Measurements from ENCODE around the gene CRYBA2.

The CRYBA2 gene

DNA sequence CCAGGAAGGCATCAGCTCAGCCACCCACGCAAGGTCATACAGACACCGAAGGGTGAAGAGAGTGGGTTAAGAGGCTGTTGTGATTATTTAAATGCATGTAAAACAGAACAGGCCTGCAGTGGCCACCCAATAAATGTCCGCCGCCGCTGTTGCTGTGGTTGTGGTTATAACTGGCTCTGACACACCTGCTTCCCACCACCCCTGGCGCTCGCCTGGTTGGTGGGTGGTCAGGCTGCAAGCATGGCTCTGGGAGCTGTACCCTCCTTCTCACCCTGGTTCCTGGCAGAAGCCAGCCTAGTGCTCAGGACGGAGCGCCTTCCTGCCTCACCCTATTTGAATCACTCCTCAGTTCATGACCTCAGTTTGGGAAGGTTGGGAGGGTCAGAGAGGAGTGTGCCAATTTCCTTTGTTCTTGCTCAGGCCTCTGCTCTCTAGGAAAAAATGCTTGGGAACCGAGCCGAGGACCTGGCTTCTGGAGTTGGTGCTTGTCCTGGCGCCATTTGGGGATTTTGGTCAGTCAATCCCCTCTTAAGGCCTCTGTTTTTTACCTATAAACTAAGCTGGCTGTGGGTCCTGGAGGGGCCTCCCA, 5.3 kb upstream of the CRYBA2 start:
- no peak for DNase-seq

DNA sequence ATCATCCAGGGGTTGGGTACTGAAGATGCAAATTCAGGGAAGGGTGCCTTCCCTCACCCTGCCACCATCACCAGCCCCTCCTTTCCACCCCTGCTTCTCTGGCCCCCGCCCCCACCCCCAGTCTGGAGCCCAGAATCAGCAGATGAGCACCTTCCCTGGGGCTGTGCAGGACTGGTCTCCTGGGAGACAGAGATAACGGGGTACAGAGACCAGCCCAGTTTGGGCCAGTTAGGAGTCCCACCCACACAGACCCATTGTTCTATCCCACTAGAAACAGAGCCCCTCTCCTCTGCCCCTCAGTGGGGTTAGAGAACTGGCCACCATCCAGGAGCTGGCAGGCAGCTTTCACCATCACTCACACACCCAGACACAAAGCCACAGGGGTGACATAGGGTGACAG, 4.5 kb upstream of the CRYBA2 start:
- no peak for DNase-seq

DNA sequence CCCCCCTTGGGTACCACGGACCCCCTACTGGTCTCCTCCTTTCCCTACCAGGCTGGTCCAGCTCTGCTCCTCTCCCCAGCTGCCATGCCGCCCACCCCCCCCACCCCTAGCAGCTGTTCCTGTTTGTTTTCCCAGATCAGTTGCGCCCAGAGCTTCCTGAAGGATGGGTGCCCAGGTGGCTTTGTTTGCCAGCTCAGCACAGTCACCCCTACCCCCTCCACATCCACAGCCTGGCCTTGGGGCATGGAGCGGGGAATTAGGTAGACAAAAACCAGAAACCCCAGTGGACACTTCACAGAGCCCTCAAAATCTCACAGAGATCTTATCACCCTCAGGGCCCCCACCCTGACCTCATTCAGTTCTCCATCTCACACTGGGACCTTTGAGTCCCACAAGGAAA, 3.7 kb upstream of the CRYBA2 start:
- no peak for DNase-seq

DNA sequence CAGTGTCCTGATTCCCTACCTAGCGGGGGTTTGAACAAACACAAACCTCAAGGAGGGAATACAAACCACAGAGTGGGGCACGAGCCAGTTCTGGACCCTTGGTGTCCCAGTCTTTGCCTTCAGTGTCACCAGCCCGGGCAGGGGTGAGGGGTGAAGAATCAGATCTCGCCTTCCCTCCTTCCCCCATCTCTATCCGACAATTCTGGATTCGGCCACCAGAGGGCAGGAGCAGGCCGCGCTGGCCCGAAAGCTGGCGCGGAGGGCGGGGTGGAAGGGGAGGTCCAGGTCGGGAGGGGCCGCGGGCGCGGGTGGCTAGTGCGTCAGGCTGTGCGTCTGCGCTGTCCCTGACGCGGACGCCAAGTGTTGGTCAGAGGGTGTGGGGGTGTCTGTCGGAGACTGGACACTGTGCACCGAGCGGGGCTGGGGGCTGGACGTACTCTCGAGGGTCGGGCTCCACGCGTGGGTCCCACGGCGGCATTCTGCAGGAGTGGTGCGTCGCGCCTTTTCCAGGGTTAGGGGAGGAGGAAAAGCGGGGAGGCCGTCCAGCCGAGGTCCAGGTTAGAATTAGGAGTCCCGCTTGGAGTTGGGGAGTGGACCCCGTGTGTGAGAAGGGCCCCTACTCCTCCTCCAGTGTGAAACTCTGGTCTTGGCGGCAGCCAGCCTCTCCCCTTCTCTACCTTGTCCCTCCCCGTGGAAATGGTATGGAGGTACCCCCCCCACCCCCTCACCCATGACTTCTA, 2.9 kb upstream of the CRYBA2 start:
- peak; percentile 69 for DNase-seq

DNA sequence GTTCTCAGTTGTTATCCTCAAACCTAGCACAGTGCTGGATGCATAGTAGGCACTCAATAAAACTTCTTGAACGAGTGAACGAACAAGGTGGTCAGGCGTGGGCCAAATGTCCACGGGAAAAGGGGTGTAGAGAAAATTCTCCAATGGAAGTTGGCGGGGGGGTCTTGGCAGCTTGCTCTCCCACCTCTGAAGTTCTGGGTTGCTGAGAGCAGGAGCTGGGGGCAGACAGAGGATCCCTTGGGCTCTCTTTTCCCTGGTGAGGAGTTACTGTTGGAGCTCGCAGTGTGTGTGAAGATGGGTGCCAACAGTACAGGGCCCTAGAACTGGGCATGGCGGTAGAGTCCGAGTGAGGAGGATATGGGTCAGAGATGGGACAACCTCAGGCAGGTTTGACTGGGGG, 2.3 kb upstream of the CRYBA2 start:
- no peak for DNase-seq

DNA sequence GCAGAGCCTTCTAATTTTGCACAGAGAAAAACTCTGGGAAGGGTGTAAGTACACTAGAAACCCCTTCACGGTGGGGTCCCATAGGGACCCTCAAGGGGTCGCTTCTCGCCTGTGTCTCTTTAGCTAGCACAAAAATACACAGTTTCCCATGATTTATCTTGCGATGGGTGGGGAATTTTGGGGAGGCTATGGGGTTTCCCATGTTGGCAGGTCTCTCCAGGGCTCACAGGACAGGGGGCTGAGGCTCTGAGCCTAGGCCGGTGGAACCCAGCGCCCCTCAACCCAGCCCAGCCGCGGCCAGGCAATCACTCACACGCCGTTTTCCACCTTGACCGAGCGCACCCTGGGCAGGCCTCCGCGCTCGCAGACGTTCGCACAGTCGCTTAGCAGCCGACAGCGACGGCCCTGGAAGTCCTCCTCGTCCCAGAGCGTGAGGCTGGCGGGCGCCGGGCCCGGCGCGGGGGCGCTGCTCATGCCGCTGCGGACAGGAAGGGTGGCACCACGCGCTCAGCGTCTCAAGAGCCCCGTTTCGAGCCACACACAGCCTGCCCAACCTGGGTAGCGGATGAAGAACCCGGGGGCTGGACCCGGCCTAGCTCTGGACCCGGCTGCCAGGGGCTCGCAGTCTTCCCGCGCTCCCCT, 398 bp downstream of the CRYBA2 start:
- DNase-seq, result no peak

DNA sequence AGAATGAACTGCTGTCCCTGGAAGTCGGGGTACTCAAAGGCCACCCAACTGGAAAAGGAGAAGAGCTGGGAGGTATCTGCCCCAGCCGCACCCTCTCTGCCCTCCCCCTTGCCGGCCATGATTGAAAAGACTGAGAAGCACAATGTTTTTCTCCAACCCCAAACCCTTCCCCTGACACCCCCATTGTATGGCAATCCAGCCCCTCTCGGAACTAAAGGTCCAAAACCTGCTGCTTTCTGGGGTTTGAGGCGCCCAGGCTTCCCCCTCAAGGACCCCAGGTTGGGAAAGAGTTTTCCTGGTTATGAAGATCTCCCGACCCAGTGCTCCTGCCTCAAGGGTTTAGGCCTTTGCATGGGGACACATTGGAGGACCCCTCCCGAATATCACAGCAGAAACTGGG, 1.0 kb downstream of the CRYBA2 start:
- DNase-seq, result no peak

DNA sequence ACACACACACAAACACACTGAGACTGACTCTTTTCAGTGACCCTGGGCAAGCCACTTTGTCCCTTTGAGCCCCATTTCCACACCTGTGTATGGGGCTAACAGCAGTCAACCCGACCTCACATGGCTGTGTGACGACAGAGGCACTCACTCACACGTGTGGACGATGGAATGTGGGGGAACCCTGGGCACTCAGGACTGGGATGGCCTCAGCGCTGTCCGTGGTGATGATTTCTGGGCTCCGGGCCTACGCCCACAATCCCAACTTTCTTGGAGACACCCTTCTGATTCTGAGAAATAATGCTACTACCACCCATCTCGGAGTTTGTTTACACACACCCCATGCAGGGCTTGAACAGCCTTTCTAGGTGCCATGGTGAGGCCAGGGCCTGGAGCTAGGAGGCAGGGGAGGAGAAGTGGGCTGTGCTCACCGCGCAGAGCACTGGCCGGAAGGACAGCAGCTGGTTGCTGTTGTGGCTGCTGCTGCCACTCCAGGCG, 1.5 kb downstream of the CRYBA2 start:
- DNase-seq, result no peak

DNA sequence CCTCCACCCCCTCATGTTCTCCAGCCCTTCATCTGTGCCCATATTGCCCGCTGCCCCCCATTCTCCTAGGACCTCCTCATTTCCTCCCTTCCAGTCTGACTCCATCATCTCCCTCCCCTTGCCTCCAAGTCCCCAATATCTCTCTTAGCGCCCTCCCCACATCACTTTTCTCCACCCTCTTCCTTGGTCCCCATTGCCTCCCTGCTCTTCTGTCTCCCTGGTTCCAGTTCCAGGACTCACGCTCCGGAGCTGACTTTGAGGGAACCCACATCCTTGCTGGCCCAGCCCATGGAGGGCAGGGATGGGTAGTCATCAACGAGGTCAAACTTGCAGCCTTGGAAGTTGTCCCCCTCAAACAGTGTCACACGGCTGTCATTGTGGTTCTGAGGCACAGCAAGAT, 2.6 kb downstream of the CRYBA2 start:
- DNase-seq, result no peak

DNA sequence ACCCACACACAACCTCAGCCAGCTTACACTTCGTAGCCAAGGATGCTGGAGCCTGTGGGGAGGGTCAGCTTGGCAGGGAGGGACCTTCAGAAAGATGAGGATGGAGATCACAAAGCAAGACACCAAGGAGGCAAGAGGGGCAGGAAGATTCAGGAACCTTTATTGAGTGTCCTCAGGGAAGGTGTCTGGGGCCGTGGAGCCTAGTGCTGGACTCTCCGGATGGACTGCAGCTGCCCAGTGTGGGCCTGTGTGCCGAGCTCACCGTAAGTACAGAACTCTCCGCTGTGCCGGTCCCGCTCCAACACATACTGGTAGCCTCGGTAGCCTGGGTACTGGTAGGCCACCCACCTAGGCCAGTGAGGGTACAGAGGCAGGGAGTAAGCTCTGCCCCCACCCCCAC, 3.2 kb downstream of the CRYBA2 start:
- no peak for DNase-seq

DNA sequence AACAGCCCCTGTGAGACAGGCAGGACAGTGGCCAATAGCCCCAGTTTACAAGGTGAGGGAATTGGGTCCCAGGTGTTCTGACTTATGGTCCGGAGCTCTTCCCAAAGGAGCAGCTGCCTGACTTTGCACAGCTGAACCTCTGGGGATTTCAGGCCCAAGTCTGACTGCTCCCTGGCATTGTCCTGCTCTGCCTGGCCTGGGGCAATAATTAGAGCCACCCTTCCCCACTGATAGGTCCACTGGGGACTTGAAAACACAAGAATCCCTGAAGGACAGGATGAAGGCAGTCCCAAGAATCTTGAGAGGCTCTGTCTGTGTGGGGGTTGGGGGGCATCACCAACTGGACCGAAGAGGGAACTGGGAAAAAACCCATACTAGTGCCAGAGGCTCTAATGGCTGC, 4.6 kb downstream of the CRYBA2 start:
- no peak for DNase-seq

DNA sequence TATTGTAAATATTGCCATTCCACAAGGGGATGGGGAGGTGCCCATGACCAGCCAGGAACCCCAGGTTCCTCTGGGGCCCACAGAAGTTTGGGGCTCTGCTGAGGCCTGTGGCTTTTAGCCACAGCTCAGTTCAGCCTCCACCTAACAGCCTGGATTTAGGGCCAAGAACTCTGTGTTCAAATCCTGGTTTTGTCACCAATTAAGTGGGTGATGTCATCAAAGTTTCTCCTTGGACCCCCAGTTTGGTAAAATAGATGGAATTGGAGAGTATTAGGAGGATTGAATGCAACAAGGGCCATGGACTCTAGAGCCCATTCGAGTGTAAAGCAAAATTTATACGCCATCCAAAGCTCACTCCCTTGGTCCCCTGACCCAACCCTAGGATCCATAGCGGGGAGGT, 5.1 kb downstream of the CRYBA2 start:
- DNase-seq, result no peak

DNA sequence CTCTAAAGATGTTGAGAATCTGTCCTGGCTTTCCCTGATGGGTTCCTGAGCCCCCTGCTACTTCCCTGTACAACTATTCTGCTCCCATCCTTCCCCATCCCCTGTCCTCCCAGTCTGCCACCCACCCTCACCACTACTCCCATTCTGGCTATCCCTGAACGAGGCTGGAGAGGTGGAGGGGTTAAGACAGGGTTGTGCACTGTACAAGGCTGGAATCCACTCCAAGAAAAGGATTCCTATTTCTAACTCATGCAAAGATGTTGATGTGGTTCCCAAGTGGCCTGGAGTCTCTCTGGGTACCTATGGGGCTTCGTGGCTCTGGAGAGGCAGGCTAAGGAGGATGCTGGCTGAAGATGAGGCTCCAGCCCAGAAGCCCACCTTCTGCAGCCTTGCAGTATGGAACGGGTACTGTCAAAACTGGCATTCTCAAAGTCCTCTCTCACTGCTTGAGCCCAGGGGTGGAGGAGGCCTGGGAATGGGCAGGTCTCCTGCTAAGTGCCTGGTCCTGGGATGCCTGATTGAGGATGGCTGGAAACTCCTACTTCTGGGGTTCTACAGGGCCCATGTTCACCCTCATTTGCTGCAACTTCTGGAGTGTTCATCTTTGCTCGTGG, 7.0 kb downstream of the CRYBA2 start:
- no peak for DNase-seq

DNA sequence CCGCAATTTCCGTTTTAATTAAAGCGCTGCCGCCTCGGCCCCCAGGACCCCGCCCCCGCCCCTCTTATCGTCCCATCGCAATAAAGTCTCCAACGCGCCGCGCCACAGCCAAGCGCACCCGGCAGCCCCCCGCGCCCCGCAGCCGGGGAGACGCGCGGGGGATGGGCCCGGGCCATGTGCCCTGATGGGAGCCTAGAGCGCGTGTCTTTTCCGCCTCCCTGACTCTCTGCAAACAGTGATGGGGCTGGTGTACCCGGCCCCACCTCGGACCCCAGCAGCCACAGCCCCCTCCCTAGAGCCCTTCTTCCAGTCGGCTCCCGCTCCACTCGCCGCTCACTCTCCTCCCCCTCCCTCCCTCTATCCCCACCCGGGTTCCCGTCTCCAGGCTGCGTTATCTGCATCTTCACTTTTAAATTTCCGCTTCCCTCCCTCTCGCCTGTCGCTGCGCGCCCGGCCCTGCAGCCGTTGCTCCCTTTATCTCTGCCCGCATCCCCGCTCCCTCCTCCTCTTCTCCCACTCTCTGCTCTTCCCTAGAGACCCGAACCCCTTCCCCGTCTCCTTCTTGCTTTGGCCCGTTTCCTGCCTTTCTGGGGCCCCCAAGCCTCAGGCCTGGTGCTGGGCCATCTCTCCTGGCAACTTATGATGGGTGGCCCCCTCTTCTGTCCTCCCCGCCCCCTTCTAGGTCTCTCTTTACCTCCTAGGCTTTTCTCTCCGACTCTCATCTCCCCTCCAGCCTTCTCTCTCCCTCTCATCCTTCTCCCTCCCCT, 7.7 kb downstream of the CRYBA2 start:
- no peak for DNase-seq

DNA sequence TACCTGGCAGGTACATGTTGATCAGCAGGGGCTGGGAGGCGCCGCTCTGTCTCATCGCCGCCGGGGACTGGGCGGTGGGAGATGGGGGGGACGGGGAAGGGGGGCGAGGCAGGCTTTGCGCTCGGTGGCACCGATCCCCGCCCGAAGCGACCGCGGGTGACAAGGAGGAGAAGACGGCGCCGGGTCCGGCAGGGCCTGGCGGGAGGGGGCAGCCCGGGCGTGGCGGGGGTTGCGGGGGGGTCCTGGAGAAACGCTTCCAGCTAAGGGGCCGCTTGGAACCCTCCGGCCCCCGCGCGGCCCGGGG, 8.2 kb downstream of the CRYBA2 start, which contains the start of gene FEV:
Gene FEV, minus strand, starts transcription at position 164 of the 304 bp plus-strand sequence. Its CDS starts 109 bp downstream, at position 55.
- DNase-seq, result no peak

DNA sequence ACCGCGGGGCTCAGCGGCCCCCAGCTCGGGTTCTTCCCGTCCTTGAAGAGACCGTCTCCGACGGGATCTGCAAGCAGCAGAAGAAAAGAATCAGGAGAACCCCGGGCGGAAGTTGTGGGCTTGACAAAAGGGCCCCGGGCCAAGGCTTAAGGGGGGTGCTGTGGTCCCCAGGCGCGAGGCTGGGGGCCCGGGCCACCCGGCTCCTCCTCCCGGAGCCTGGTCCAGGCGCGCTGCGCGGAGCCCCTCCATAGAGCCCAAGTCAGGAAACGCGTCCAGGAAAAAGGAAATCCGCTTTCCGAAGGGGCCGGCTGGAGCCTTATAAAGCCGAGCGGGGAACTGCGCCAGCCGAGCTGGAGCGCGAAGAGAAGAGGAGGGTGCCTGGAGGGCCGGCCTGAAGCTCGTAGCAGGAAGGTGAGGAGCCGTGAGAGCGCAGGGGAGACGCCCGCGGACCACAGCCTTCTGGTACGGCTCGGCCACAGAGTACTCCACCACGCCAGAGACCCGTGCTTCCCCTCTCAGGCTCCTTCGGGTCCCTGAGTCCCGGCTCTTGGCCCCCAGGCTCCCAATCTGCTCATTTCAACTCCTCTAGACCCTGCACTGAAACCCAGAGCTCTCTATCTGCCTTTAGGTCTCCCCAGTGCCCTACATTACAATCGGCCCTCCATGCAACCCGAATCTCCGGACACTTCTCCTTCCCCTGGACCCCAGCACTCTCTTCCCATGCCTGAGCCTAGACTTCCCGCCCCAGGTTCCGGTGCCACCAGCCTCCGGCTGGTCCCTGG, 8.8 kb downstream of the CRYBA2 start:
- DNase-seq, result no peak

DNA sequence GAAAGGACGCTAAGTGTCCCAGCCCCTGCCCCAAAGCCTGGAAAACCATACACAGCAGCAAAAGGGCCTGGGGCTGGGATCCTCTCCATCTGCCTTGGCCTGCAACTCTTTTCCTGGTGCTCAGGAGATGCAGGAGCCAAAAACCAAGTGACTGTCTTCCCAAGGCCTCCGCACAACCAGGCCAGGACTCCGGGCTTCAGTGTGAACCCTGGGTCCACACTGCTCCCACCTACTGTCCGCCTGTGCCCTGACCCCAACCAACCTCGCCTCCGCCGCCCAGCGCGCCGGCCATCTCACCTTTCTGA, 9.3 kb downstream of the CRYBA2 start:
- DNase-seq, result no peak

DNA sequence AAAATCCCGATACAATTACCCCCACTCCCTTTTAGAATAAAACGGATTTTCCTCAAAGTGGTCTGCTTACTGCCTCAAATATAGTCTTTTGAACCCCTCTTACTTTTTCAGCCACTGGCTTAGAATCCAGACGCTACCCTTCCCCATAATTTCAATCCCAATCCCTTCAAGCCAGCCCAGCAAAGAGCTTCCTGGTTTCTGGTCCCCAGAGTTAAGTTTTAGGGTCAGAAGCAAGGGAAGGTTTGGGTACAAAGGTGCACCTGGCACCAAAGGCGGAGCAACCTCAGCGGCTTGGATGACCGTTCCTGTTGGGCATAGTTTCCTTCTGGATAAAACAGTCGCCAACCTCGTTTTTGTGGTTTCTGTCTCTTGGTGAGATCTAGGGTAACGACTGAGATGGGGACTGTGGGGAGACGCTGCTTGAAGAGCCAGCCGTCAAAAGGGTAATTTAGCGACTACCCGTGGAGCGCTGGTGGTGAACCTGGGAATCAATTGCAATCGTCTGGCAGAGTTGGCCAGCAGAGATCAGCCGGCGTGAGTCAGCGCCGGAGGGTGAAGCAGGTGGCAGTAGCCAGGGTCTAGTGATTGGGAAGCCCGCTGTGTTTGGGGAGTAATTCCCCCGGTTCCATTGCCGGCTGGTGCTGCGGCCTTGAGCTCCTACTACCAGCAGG, 9.8 kb downstream of the CRYBA2 start:
- no peak for DNase-seq

DNA sequence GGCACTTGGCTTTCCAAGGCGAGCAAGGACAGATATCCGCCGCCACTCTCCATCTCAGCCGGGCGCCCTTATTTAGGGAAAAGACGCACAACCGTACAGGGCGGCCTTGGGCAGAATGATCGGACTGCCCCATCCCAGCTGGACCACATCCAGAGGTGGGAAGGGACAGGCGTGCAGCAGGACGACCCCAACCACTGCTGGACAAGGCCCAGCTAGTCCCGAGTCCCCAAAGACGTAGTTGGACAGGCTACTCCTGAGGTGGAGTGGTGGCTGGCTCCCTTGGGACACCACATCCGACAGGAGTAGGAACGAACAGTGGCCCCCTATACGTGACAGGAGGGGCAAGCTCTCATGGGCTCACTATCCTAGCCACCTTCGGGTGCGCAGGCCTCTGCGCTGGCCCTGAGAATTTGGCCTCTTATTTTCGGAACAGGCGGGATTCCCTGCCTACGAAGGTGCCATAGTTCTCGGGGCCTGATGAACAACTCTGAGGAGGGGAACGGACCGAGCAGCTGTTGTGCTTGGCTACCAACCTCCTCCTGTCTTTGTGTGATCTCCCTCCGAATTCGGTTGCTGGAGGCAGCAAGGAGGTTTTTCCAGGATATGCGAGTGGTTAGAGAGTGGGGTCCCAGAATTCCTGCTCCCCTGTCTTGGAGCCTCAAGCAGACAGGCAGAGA, 10.5 kb downstream of the CRYBA2 start:
- DNase-seq, result no peak

DNA sequence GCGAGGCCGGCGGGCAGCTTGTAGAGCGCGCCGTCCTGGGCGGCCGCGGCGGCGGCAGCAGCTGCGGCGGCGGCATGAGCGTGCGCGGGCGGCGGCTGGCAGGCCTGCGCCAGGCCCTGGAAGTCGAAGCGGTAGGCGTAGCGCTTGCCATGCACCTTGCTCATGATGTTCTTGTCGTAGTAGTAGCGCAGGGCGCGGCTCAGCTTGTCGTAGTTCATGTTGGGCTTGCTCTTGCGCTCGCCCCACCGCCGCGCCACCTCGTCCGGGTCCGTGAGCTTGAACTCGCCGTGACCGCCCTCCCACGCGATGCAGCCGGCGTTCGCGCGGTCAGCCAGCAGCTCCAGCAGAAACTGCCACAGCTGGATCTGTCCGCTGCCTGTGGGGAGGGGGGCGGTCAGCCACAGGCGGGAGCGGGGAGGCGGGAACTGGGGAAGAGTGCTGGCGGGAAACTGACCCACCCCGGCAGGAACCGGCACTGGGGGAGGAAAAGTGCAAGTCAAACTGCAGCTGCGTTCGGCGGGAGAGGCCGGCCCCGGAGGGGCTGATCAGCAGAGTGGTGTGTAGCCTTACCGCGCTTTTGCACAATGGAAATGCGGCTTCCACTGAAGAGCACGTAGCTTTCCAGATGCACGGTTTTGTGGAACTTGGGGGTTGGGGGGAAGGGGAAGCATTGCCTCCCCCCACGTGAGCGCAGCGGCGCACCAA, 11.2 kb downstream of the CRYBA2 start:
- DNase-seq, result no peak

DNA sequence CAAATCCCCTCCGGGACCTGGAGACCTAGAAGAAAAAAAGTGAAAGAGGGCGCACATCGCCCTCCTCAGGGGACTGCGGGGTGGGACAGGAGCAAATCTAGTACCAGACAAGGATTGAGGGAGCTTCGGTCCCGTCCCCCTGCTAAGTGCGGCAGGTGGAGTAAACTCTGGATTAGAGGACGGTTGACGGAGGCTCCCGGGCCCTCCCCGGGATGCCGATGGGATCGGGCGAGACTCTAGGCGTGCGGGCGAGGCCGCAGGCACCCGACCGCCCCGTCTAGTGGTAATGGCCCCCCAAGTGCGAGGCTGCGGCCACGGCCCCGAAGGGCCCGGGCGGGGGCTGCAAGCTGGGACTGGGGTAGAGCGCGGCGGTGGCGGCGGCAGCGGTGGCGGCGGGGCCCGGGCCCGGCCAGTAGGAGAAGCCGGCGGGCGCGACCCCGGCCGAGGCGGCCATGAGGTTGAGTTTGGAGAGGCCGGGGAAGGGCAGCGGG, 11.8 kb downstream of the CRYBA2 start:
- DNase-seq, result no peak

Data from amniotic stem cell (primary cell).